Spleen (tissue), 13 donors: Measurements from ENCODE around the gene DNAJC7. TPM values are rescaled to one million over a fixed set of nuclear protein-coding genes. Genes with fewer than 3 reads are reported as not detected.

ENCODE experiments used
- DNase-seq: peaks from one replicate; pipeline ENCODE4 v3.0.0-alpha.2; 2020
- H3K27ac ChIP-seq, 8 donors: fragments of 200-600 bp; sonication (generic) in 7 of 8; 1 replicate in 4 of 8; 2 replicates in 4 of 8; pipeline versions ENCODE4 v1.5.0 to v1.8.0; 2016 to 2021; ENCODE audit warnings: inconsistent platforms in 4 of 8, mild to moderate bottlenecking in 4 of 8, moderate library complexity in 1 of 8
- H3K27me3 ChIP-seq, 7 donors: fragments of 200-600 bp; sonication (generic) in 6 of 7; replicated peaks in 1 of 7; 1 replicate in 4 of 7; 2 replicates in 3 of 7; pipeline versions ENCODE4 v1.5.0 to v1.8.0; 2016 to 2021; ENCODE audit warnings: inconsistent platforms in 3 of 7, mild to moderate bottlenecking in 1 of 7
- H3K36me3 ChIP-seq, 6 donors: fragments of 200-600 bp; sonication (generic) in 5 of 6; 1 replicate in 4 of 6; 2 replicates in 2 of 6; pipeline versions ENCODE4 v1.5.0 to v1.8.0; 2016 to 2021; ENCODE audit warnings: inconsistent platforms in 2 of 6
- H3K4me1 ChIP-seq, 6 donors: fragments of 200-600 bp; sonication (generic) in 5 of 6; 1 replicate in 3 of 6; 2 replicates in 3 of 6; pipeline versions ENCODE4 v1.5.0 to v1.8.0; 2016 to 2021; ENCODE audit warnings: inconsistent platforms in 3 of 6
- H3K4me3 ChIP-seq, 8 donors: fragments of 200-600 bp; sonication (generic) in 7 of 8; 1 replicate in 4 of 8; 2 replicates in 4 of 8; pipeline versions ENCODE4 v1.5.0 to v1.8.0; 2016 to 2021; ENCODE audit warnings: inconsistent platforms in 4 of 8, mild to moderate bottlenecking in 4 of 8, moderate library complexity in 2 of 8
- H3K9me3 ChIP-seq, 8 donors: fragments of 200-600 bp; sonication (generic) in 7 of 8; 1 replicate in 4 of 8; 2 replicates in 4 of 8; pipeline versions ENCODE4 v1.5.0 to v1.8.0; 2016 to 2021; ENCODE audit warnings: inconsistent platforms in 4 of 8
- POLR2A ChIP-seq, 3 donors: fragments of 450-650 bp; IDR thresholded peaks; one replicate each; pipeline ENCODE4 v1.5.1; 2017; ENCODE audit warnings: antibody characterized with exemption in 3 of 3, mild to moderate bottlenecking in 1 of 3
- POLR2AphosphoS5 ChIP-seq, 3 donors: sonication (generic); formaldehyde crosslinking; IDR thresholded peaks; one replicate each; pipeline ENCODE4 v1.5.1; 2017; ENCODE audit warnings: antibody characterized with exemption in 3 of 3
- WGBS, 5 donors: extraction: QIAGEN DNeasy Blood & Tissue Kit in 3 of 5; methylation state at CpG; one replicate each; pipeline versions ENCODE4 v1.1.5 to v1.1.7; 2013 to 2018; 5-methylcytosine and 5-hydroxymethylcytosine counted together
- intact Hi-C: fragments of 100-400 bp; cut with DNase I; formaldehyde crosslinking; loops from one replicate; pipeline ENCODE4 v1.15.0; 2023; ENCODE audit warnings: low total_unique reads
- long read RNA-seq, 2 donors: transcript quantifications; one replicate each; lab custom pipeline, GENCODE V29; 2026
- polyA plus RNA-seq, 3 donors: library from polyadenylated mRNA; stranded (reverse); fragments of 200-250 nt; gene quantifications; one replicate each; pipeline ENCODE4 v1.2.1, GENCODE V29; 2013
- total RNA-seq, 7 donors: library from RNA; depleted of rRNA in 3 of 7; stranded (reverse); fragments of >200 nt in 3 of 7; fragmentation: NEBNext Ultra II Directional in 4 of 7; extraction: Animal tissue kit (Norgen Biotek cat#: 25700) in 4 of 7; gene quantifications; one replicate each; pipeline versions ENCODE4 v1.1.0 to v1.2.1, GENCODE V29; 2016 to 2021
- TF ChIP-seq, protein P1 (sequence below), 11 experiments: fragments of 200-600 bp in 7 of 11; fragments of 450-650 bp in 4 of 11; sonication (generic) in 4 of 11; IDR thresholded peaks in 8 of 11; conservative IDR thresholded peaks in 3 of 11; 1 replicate in 7 of 11; 2 replicates in 4 of 11; pipeline versions ENCODE4 v1.4.0 to v1.8.0; 2016 to 2021; ENCODE audit warnings: antibody characterized with exemption in 11 of 11, inconsistent platforms in 4 of 11, mild to moderate bottlenecking in 1 of 11
- donor health status: healthy with polysubstance abuse.
- donor health status: DM: no; HTN: no; CAD: no; lungs with moderate emphysema.
- donor health status: DM: no; HTN: no; CAD: no.
- donor health status: Bipolar disorder and iron deficiency.
- donor health status: healthy.
- donor health status: DM: no; HTN: no; CAD: no.
- donor health status: DM: yes; HTN: yes; CAD: no.

DNAJC7 gene, protein sequence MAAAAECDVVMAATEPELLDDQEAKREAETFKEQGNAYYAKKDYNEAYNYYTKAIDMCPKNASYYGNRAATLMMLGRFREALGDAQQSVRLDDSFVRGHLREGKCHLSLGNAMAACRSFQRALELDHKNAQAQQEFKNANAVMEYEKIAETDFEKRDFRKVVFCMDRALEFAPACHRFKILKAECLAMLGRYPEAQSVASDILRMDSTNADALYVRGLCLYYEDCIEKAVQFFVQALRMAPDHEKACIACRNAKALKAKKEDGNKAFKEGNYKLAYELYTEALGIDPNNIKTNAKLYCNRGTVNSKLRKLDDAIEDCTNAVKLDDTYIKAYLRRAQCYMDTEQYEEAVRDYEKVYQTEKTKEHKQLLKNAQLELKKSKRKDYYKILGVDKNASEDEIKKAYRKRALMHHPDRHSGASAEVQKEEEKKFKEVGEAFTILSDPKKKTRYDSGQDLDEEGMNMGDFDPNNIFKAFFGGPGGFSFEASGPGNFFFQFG
- 100 to 1,000 TPM in 1 of 7 donors, 10 to 100 TPM in 6; 60.6 to 108 (median 90.4) TPM for total RNA-seq
- 10 to 100 TPM; 68.5 to 75.7 (median 71.6) TPM for polyA plus RNA-seq
- long read RNA-seq, donor 1, transcript DNAJC7-203 (14 exons, 2,022 nt) = minor isoform, 12 of 34 reads
- long read RNA-seq, donor 1, transcript DNAJC7-217 (1 exons, 1,762 nt) = major isoform, 21 of 34 reads
- long read RNA-seq, donor 1, partial matches to known transcripts = 0 of 34 reads
- long read RNA-seq, donor 1, other reads (novel, unspliced or antisense) = 0 of 34 reads
- long read RNA-seq, donor 2, transcript DNAJC7-203 (14 exons, 2,022 nt) = minor isoform, 10 of 21 reads
- long read RNA-seq, donor 2, transcript DNAJC7-217 (1 exons, 1,762 nt) = major isoform, 11 of 21 reads
- long read RNA-seq, donor 2, partial matches to known transcripts = 0 of 21 reads
- long read RNA-seq, donor 2, other reads (novel, unspliced or antisense) = 0 of 21 reads

DNA sequence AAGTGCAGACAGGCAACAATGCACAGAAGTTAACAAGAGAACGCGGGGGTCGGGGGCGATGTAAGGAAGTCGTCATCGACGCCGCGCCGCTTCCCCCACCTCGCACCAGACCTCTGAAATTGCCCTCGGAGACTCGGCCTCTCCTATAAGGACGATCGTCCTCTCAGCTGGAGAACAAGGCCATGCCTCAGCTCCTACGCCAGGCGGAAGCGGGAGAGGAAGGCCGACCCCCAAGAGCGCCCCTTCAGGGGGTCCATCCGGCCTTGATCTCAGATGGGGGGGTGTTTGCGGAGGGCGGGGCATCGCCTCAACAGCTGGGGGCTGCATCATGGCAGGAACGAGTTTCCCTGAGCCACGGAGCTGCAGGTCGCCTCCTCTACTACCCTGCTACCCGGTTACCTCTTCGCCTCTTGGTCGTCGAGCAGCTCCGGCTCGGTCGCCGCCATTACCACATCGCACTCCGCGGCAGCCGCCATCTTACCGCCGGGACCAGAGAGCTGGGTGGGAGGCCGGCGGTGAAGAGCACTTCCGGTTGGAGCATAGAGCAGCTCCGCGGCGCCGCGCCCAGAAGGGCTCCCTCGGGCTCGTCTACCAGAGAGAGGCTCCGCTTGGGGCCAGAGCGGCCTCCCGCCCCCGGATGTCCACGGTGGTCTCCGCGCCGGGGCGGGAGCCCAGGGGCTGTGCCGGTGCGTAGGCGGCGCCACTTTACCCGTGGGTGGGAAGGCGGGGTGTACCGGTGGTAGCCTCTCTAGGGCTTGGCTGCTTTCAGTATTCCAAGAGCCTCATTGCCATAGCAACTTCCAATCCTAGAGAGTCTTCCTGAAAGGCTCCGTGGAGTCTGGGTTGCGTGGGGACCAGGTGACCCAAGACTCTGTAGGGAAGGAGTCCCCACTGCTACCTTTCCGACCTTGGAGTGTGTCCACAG is at the start of gene DNAJC7:
Gene DNAJC7 (minus strand): TSS at position 499 of the 925 bp plus-strand sequence. CDS start 23 bp downstream, at position 476.
- H3K4me1 ChIP-seq = peaks cover 41 to 91% (median 80%) of the 10 kb centered on the region in 6 donors
- intact Hi-C loops = loop anchor here (10.0 kb wide), 1 partner anchor 52 kb away; the partner anchor contains the start of gene CNP
- TF ChIP-seq POLR2A (IDR thresholded peaks at IDR 0.05) (peak in 2 of 3 donors; percentile 2 to 55), POLR2AphosphoS5 (IDR thresholded peaks at IDR 0.05) (peak; percentile 85 to 94 (median 89))
- TF ChIP-seq, protein P1, sequence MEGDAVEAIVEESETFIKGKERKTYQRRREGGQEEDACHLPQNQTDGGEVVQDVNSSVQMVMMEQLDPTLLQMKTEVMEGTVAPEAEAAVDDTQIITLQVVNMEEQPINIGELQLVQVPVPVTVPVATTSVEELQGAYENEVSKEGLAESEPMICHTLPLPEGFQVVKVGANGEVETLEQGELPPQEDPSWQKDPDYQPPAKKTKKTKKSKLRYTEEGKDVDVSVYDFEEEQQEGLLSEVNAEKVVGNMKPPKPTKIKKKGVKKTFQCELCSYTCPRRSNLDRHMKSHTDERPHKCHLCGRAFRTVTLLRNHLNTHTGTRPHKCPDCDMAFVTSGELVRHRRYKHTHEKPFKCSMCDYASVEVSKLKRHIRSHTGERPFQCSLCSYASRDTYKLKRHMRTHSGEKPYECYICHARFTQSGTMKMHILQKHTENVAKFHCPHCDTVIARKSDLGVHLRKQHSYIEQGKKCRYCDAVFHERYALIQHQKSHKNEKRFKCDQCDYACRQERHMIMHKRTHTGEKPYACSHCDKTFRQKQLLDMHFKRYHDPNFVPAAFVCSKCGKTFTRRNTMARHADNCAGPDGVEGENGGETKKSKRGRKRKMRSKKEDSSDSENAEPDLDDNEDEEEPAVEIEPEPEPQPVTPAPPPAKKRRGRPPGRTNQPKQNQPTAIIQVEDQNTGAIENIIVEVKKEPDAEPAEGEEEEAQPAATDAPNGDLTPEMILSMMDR (IDR thresholded peaks at IDR 0.05 in 8 of 11, conservative IDR thresholded peaks at IDR 0.05 in 3 of 11) = peak in 4 of 11 experiments; percentile 6 to 30 (median 13)
- no peaks in the 10 kb centered on the region for H3K27me3 ChIP-seq
- no peaks in the 10 kb centered on the region for H3K9me3 ChIP-seq
- peak within 1 kb of the TSS; percentile 75 to 98 (median 92) for H3K4me3 ChIP-seq
- peaks cover 0 to 25% (median 4%) of the 10 kb centered on the region in 6 donors for H3K36me3 ChIP-seq
- DNase-seq = peak; percentile 99
- WGBS, 5 donors = 0 to 1% (median 0%) methylated on average over 51 to 70 of the region's 70 CpGs
- H3K27ac ChIP-seq = peak within 1 kb of the TSS; percentile 89 to 96 (median 94)

DNA sequence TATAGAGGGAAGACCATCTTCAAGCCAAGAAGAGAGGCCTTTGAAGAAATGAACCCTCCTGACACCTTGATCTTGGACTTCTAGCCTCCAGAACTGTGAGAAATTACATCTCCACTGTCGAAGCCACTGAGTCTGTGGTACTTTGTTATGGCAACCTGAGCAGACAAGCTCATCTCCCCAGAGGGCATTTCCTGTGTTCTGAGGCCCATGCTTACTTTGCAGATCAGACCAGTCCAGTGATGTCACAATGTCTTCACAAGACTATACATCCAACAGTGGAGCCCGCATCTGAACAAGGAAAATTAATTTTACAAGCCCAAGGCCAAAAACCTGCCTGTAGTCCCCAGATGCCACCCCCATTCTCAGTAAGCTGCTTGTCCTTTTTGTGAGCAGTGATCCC is 48.0 kb upstream of the DNAJC7 start:
- no peak overlapping the region for H3K27ac ChIP-seq
- WGBS, 5 donors = 47 to 69% (median 60%) methylated on average over 2 of the region's 2 CpGs
- H3K27me3 ChIP-seq = peaks cover 0 to 6% (median 0%) of the 10 kb centered on the region in 7 donors
- intact Hi-C loops = no loop called here
- no peak overlapping the region for H3K4me3 ChIP-seq
- peaks cover 0 to 25% (median 4%) of the 10 kb centered on the region in 6 donors for H3K4me1 ChIP-seq
- no peaks in the 10 kb centered on the region for H3K36me3 ChIP-seq
- TF ChIP-seq, protein P1 (IDR thresholded peaks at IDR 0.05 in 8 of 11, conservative IDR thresholded peaks at IDR 0.05 in 3 of 11) = no peak
- TF ChIP-seq POLR2A (IDR thresholded peaks at IDR 0.05) (no peak), POLR2AphosphoS5 (IDR thresholded peaks at IDR 0.05) (no peak)
- H3K9me3 ChIP-seq = no peaks in the 10 kb centered on the region
- no peak for DNase-seq

DNA sequence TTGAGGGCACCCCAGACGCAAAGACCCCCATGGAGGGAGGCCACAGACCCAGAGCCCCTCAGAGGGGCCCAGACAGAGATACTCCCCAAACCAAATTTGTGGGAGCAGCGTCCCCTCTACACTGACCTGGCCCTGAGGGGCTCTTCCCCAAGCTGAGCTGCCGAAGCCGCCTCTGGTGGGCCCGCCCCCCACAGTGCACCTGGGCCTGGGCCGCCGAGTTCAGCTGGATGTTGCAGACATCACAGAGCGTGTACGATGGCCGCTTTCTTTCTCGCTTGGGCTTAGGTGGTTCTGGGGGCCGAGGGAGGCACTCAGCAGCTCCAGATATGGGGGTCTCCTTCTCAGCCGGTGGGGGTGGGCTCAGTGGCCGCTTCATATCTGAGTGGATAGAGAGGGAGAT is 45.4 kb upstream of the DNAJC7 start:
- peaks cover 0 to 1% (median 0%) of the 10 kb centered on the region in 7 donors for H3K27me3 ChIP-seq
- H3K4me3 ChIP-seq = no peak overlapping the region
- no peak for DNase-seq
- no peak overlapping the region for H3K27ac ChIP-seq
- WGBS, 5 donors = 87 to 93% (median 92%) methylated on average over 6 to 14 of the region's 14 CpGs
- intact Hi-C loops = no loop called here
- H3K4me1 ChIP-seq = peaks cover 0 to 25% (median 4%) of the 10 kb centered on the region in 6 donors
- no peaks in the 10 kb centered on the region for H3K36me3 ChIP-seq
- TF ChIP-seq POLR2A (IDR thresholded peaks at IDR 0.05) (no peak), POLR2AphosphoS5 (IDR thresholded peaks at IDR 0.05) (no peak)
- TF ChIP-seq, protein P1 (IDR thresholded peaks at IDR 0.05 in 8 of 11, conservative IDR thresholded peaks at IDR 0.05 in 3 of 11) = no peak
- H3K9me3 ChIP-seq = no peaks in the 10 kb centered on the region
